Uterus (tissue), 2 donors: Measurements from ENCODE around the gene SLC25A21.

Source experiments
- POLR2A ChIP-seq, 2 donors: fragments of 450-650 bp; IDR thresholded peaks; one replicate each; pipeline ENCODE4 v1.6.1; 2016; ENCODE audit warnings: antibody characterized with exemption in 2 of 2, mild to moderate bottlenecking in 1 of 2, moderate library complexity in 1 of 2
- TF ChIP-seq, protein P1 (sequence below), 4 experiments: fragments of 200-600 bp in 2 of 4; fragments of 450-650 bp in 2 of 4; sonication (generic) in 2 of 4; IDR thresholded peaks; one replicate each; pipeline ENCODE4 v1.5.1; 2016 to 2019; ENCODE audit warnings: antibody characterized with exemption in 4 of 4, mild to moderate bottlenecking in 2 of 4, moderate library complexity in 1 of 4

DNA sequence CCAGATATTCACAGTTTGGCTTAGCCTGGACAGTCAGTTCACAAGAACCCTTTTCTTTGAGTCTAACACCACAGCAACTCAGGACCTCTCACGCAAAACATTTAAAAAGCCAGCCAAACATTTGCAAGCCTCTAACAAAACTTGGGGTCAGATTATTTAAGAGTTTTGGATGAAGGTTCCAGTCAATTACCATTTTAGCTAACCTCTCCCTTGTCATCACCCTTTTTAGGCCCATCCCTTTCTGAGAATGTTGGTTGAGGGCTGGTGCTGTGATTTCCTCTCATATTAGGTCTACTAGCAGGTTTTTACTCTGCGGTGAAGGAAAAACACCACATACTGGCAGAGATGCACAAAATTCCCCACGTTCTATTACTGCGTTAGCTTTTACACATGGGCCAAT, 490.1 kb downstream of the SLC25A21 start:
- TF ChIP-seq, protein P1, sequence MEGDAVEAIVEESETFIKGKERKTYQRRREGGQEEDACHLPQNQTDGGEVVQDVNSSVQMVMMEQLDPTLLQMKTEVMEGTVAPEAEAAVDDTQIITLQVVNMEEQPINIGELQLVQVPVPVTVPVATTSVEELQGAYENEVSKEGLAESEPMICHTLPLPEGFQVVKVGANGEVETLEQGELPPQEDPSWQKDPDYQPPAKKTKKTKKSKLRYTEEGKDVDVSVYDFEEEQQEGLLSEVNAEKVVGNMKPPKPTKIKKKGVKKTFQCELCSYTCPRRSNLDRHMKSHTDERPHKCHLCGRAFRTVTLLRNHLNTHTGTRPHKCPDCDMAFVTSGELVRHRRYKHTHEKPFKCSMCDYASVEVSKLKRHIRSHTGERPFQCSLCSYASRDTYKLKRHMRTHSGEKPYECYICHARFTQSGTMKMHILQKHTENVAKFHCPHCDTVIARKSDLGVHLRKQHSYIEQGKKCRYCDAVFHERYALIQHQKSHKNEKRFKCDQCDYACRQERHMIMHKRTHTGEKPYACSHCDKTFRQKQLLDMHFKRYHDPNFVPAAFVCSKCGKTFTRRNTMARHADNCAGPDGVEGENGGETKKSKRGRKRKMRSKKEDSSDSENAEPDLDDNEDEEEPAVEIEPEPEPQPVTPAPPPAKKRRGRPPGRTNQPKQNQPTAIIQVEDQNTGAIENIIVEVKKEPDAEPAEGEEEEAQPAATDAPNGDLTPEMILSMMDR (IDR thresholded peaks at IDR 0.05): no peak
- TF ChIP-seq POLR2A (IDR thresholded peaks at IDR 0.05): no peak
